ENCODE measurements around the gene ZNRF3. TPM values are rescaled to one million over a fixed set of nuclear protein-coding genes. Genes with fewer than 3 reads are reported as not detected.

The ZNRF3 gene
- polyA plus RNA-seq, 2 donors: 1.6 to 2.8 TPM

- 21 to 25% methylated on average over 34 to 41 of the region's 41 CpGs for WGBS, 2 donors
- Histone ChIP-seq H3K4me1 (ENCODE audit: control insufficient read depth in 2 of 2, insufficient read depth in 2 of 2, low read length in 1 of 2) (peaks cover 2 to 9% of the 10 kb centered on the region in 2 donors), H3K27ac (ENCODE audit: low read depth in 2 of 2, low read length in 1 of 2) (peak overlapping the region; percentile 74 to 86), H3K4me3 (ENCODE audit: low read depth in 1 of 2, low read length in 2 of 2) (peak overlapping the region; percentile 21 to 76), H3K36me3 (ENCODE audit: control insufficient read depth in 2 of 2, insufficient read depth in 2 of 2, low read length in 1 of 2) (no peaks in the 10 kb centered on the region), H3K9me3 (ENCODE audit: control insufficient read depth in 2 of 2, insufficient read depth in 1 of 2, low read depth in 1 of 2, low read length in 1 of 2) (no peaks in the 10 kb centered on the region), H3K27me3 (ENCODE audit: control insufficient read depth in 1 of 2, insufficient read depth in 2 of 2, low read length in 2 of 2) (no peaks in the 10 kb centered on the region)
Measured at GRCh38 chr22:29072193-29072978, 189.0 kb downstream of the ZNRF3 start.

GRCh38 chr22:29072979-29073617 is 189.7 kb downstream of the ZNRF3 start, which contains the start of gene KREMEN1:
KREMEN1 (plus strand) TSS chr22:29073035; CDS start chr22:29073131, 96 bp downstream.
- H3K27ac ChIP-seq (ENCODE audit: low read depth in 2 of 2, low read length in 1 of 2): peak within 1 kb of the TSS; percentile 88 to 95
- WGBS, 2 donors: 1% methylated on average over 58 to 76 of the region's 76 CpGs
- H3K9me3 ChIP-seq (ENCODE audit: control insufficient read depth in 2 of 2, insufficient read depth in 1 of 2, low read depth in 1 of 2, low read length in 1 of 2): no peaks in the 10 kb centered on the region
- peak within 1 kb of the TSS; percentile 76 to 80 for H3K4me3 ChIP-seq (ENCODE audit: low read depth in 1 of 2, low read length in 2 of 2)
- no peaks in the 10 kb centered on the region for H3K36me3 ChIP-seq (ENCODE audit: control insufficient read depth in 2 of 2, insufficient read depth in 2 of 2, low read length in 1 of 2)
- peaks cover 2 to 9% of the 10 kb centered on the region in 2 donors for H3K4me1 ChIP-seq (ENCODE audit: control insufficient read depth in 2 of 2, insufficient read depth in 2 of 2, low read length in 1 of 2)
- no peaks in the 10 kb centered on the region for H3K27me3 ChIP-seq (ENCODE audit: control insufficient read depth in 1 of 2, insufficient read depth in 2 of 2, low read length in 2 of 2)

GRCh38 chr22:29073618-29074275 is 190.4 kb downstream of the ZNRF3 start:
- Histone ChIP-seq H3K4me1 (ENCODE audit: control insufficient read depth in 2 of 2, insufficient read depth in 2 of 2, low read length in 1 of 2) (peaks cover 2 to 9% of the 10 kb centered on the region in 2 donors), H3K9me3 (ENCODE audit: control insufficient read depth in 2 of 2, insufficient read depth in 1 of 2, low read depth in 1 of 2, low read length in 1 of 2) (no peaks in the 10 kb centered on the region), H3K36me3 (ENCODE audit: control insufficient read depth in 2 of 2, insufficient read depth in 2 of 2, low read length in 1 of 2) (no peaks in the 10 kb centered on the region), H3K4me3 (ENCODE audit: low read depth in 1 of 2, low read length in 2 of 2) (peak overlapping the region; percentile 76 to 80), H3K27me3 (ENCODE audit: control insufficient read depth in 1 of 2, insufficient read depth in 2 of 2, low read length in 2 of 2) (no peaks in the 10 kb centered on the region), H3K27ac (ENCODE audit: low read depth in 2 of 2, low read length in 1 of 2) (peak overlapping the region; percentile 88 to 95)
- 3 to 4% methylated on average over 52 to 53 of the region's 53 CpGs for WGBS, 2 donors

GRCh38 chr22:29074276-29074772 is 191.0 kb downstream of the ZNRF3 start:
- Histone ChIP-seq H3K9me3 (ENCODE audit: control insufficient read depth in 2 of 2, insufficient read depth in 1 of 2, low read depth in 1 of 2, low read length in 1 of 2) (no peaks in the 10 kb centered on the region), H3K4me1 (ENCODE audit: control insufficient read depth in 2 of 2, insufficient read depth in 2 of 2, low read length in 1 of 2) (peaks cover 2 to 9% of the 10 kb centered on the region in 2 donors), H3K36me3 (ENCODE audit: control insufficient read depth in 2 of 2, insufficient read depth in 2 of 2, low read length in 1 of 2) (no peaks in the 10 kb centered on the region), H3K4me3 (ENCODE audit: low read depth in 1 of 2, low read length in 2 of 2) (peak overlapping the region; percentile 76 to 80), H3K27ac (ENCODE audit: low read depth in 2 of 2, low read length in 1 of 2) (peak overlapping the region; percentile 88 to 95), H3K27me3 (ENCODE audit: control insufficient read depth in 1 of 2, insufficient read depth in 2 of 2, low read length in 2 of 2) (no peaks in the 10 kb centered on the region)
- 35 to 41% methylated on average over 10 of the region's 10 CpGs for WGBS, 2 donors

- Histone ChIP-seq H3K27ac (ENCODE audit: low read depth in 2 of 2, low read length in 1 of 2) (no peak overlapping the region), H3K36me3 (ENCODE audit: control insufficient read depth in 2 of 2, insufficient read depth in 2 of 2, low read length in 1 of 2) (no peaks in the 10 kb centered on the region), H3K4me3 (ENCODE audit: low read depth in 1 of 2, low read length in 2 of 2) (no peak overlapping the region), H3K9me3 (ENCODE audit: control insufficient read depth in 2 of 2, insufficient read depth in 1 of 2, low read depth in 1 of 2, low read length in 1 of 2) (no peaks in the 10 kb centered on the region), H3K4me1 (ENCODE audit: control insufficient read depth in 2 of 2, insufficient read depth in 2 of 2, low read length in 1 of 2) (peaks cover 0 to 2% of the 10 kb centered on the region in 2 donors), H3K27me3 (ENCODE audit: control insufficient read depth in 1 of 2, insufficient read depth in 2 of 2, low read length in 2 of 2) (no peaks in the 10 kb centered on the region)
- WGBS, 2 donors: 77 to 78% methylated on average over 6 of the region's 6 CpGs
Measured at GRCh38 chr22:29078036-29078868, 194.9 kb downstream of the ZNRF3 start.

- Histone ChIP-seq H3K4me1 (ENCODE audit: control insufficient read depth in 2 of 2, insufficient read depth in 2 of 2, low read length in 1 of 2) (peaks cover 0 to 2% of the 10 kb centered on the region in 2 donors), H3K27me3 (ENCODE audit: control insufficient read depth in 1 of 2, insufficient read depth in 2 of 2, low read length in 2 of 2) (no peaks in the 10 kb centered on the region), H3K9me3 (ENCODE audit: control insufficient read depth in 2 of 2, insufficient read depth in 1 of 2, low read depth in 1 of 2, low read length in 1 of 2) (no peaks in the 10 kb centered on the region), H3K36me3 (ENCODE audit: control insufficient read depth in 2 of 2, insufficient read depth in 2 of 2, low read length in 1 of 2) (no peaks in the 10 kb centered on the region), H3K27ac (ENCODE audit: low read depth in 2 of 2, low read length in 1 of 2) (no peak overlapping the region), H3K4me3 (ENCODE audit: low read depth in 1 of 2, low read length in 2 of 2) (no peak overlapping the region)
- 68 to 78% methylated on average over 6 of the region's 6 CpGs for WGBS, 2 donors
Measured at GRCh38 chr22:29078869-29079207, 195.5 kb downstream of the ZNRF3 start.

GRCh38 chr22:29079218-29079901 is 196.0 kb downstream of the ZNRF3 start:
- Histone ChIP-seq H3K9me3 (ENCODE audit: control insufficient read depth in 2 of 2, insufficient read depth in 1 of 2, low read depth in 1 of 2, low read length in 1 of 2) (no peaks in the 10 kb centered on the region), H3K4me1 (ENCODE audit: control insufficient read depth in 2 of 2, insufficient read depth in 2 of 2, low read length in 1 of 2) (no peaks in the 10 kb centered on the region), H3K27ac (ENCODE audit: low read depth in 2 of 2, low read length in 1 of 2) (peak overlapping the region in 1 of 2 donors; percentile 47), H3K27me3 (ENCODE audit: control insufficient read depth in 1 of 2, insufficient read depth in 2 of 2, low read length in 2 of 2) (no peaks in the 10 kb centered on the region), H3K4me3 (ENCODE audit: low read depth in 1 of 2, low read length in 2 of 2) (no peak overlapping the region), H3K36me3 (ENCODE audit: control insufficient read depth in 2 of 2, insufficient read depth in 2 of 2, low read length in 1 of 2) (no peaks in the 10 kb centered on the region)
- 58% methylated on average over 8 of the region's 8 CpGs for WGBS, 2 donors

- Histone ChIP-seq H3K36me3 (ENCODE audit: control insufficient read depth in 2 of 2, insufficient read depth in 2 of 2, low read length in 1 of 2) (no peaks in the 10 kb centered on the region), H3K4me1 (ENCODE audit: control insufficient read depth in 2 of 2, insufficient read depth in 2 of 2, low read length in 1 of 2) (no peaks in the 10 kb centered on the region), H3K27me3 (ENCODE audit: control insufficient read depth in 1 of 2, insufficient read depth in 2 of 2, low read length in 2 of 2) (no peaks in the 10 kb centered on the region), H3K4me3 (ENCODE audit: low read depth in 1 of 2, low read length in 2 of 2) (no peak overlapping the region), H3K9me3 (ENCODE audit: control insufficient read depth in 2 of 2, insufficient read depth in 1 of 2, low read depth in 1 of 2, low read length in 1 of 2) (no peaks in the 10 kb centered on the region), H3K27ac (ENCODE audit: low read depth in 2 of 2, low read length in 1 of 2) (no peak overlapping the region)
- WGBS, 2 donors: 60 to 72% methylated on average over 7 of the region's 7 CpGs
Measured at GRCh38 chr22:29080106-29080975, 197.0 kb downstream of the ZNRF3 start.

Measured in esophagus (tissue), 2 donors.